IMR-90 (cell line): ENCODE measurements around the gene MLKL. TPM values are rescaled to one million over a fixed set of nuclear protein-coding genes. Genes with fewer than 3 reads are reported as not detected.

Experiments used
- ATAC-seq: fragments of 200-7000 bp; cut with Tn5 transposase; 2 replicates; pipeline ENCODE4 v1.9.1; 2020; ENCODE audit warnings: low read depth, mild to moderate bottlenecking, moderate library complexity
- BruUV-seq: library from RNA; stranded (reverse); fragments of 400-500 nt; replicated peaks from 2 replicates; lab custom pipeline; 2021; lab: Mats Ljungman, UMichigan
- CTCF ChIA-PET: fragments of 300-600 bp; formaldehyde crosslinking; extraction: SDS; loops from one replicate; lab custom pipeline; 2021; ENCODE audit warnings: antibody characterized with exemption; lab: Yijun Ruan, JAX
- POLR2A ChIA-PET: fragments of 300-600 bp; sonication (Branson Sonifier 250); formaldehyde crosslinking; loops from one replicate; lab custom pipeline; 2022; ENCODE audit warnings: antibody characterized with exemption; ENCODE audit not compliant: unreplicated experiment; lab: Charles Lee
- DNase-seq: peaks from one replicate; pipeline ENCODE4 v3.0.0; 2013
- H2AFZ ChIP-seq: replicated peaks from 2 replicates; pipeline ENCODE3; 2013; ENCODE audit warnings: low read length, mild to moderate bottlenecking; ENCODE audit not compliant: poor library complexity
- H2AK5ac ChIP-seq: 2 replicates; pipeline ENCODE4 v1.6.1; 2013; ENCODE audit warnings: low read depth, low read length, inconsistent platforms
- H2AK9ac ChIP-seq: replicated peaks from 2 replicates; pipeline ENCODE3; 2013; ENCODE audit warnings: mild to moderate bottlenecking, low read depth, low read length, moderate library complexity; ENCODE audit not compliant: poor library complexity
- H2BK120ac ChIP-seq: 2 replicates; pipeline ENCODE4 v1.6.1; 2013; ENCODE audit warnings: low read depth, low read length, inconsistent platforms
- H2BK15ac ChIP-seq: 3 replicates; pipeline ENCODE4 v1.6.1; 2013; ENCODE audit warnings: low read depth, low read length, inconsistent platforms
- H2BK20ac ChIP-seq: 2 replicates; pipeline ENCODE4 v1.6.1; 2013; ENCODE audit warnings: low read depth, mild to moderate bottlenecking, inconsistent platforms, low read length, moderate library complexity
- H2BK5ac ChIP-seq: 2 replicates; pipeline ENCODE4 v1.6.1; 2013; ENCODE audit warnings: mild to moderate bottlenecking, low read depth, low read length, inconsistent platforms; ENCODE audit not compliant: poor library complexity, severe bottlenecking
- H3K14ac ChIP-seq: replicated peaks from 2 replicates; pipeline ENCODE4 v1.6.1; 2013; ENCODE audit warnings: low read depth, low read length, inconsistent platforms
- H3K18ac ChIP-seq: 2 replicates; pipeline ENCODE4 v1.6.1; 2013; ENCODE audit warnings: low read depth, low read length, control low read depth
- H3K23ac ChIP-seq: 2 replicates; pipeline ENCODE4 v1.6.1; 2013; ENCODE audit warnings: low read depth, low read length, inconsistent platforms
- H3K27ac ChIP-seq: 2 replicates; pipeline ENCODE4 v1.5.1; 2013; ENCODE audit warnings: mild to moderate bottlenecking, control low read depth, low read length; ENCODE audit not compliant: insufficient read depth
- H3K27me3 ChIP-seq: 2 replicates; pipeline ENCODE4 v1.6.1; 2013; ENCODE audit warnings: low read length; ENCODE audit not compliant: control insufficient read depth, insufficient read depth
- H3K36me3 ChIP-seq: 2 replicates; pipeline ENCODE4 v1.6.1; 2013; ENCODE audit warnings: low read length, mixed read lengths; ENCODE audit not compliant: control insufficient read depth, insufficient read depth
- H3K4ac ChIP-seq: 2 replicates; pipeline ENCODE4 v1.6.1; 2013; ENCODE audit warnings: low read depth, low read length, inconsistent platforms
- H3K4me1 ChIP-seq: 2 replicates; pipeline ENCODE4 v1.6.1; 2013; ENCODE audit warnings: low read length, mixed read lengths; ENCODE audit not compliant: control insufficient read depth, insufficient read depth
- H3K4me2 ChIP-seq: 2 replicates; pipeline ENCODE4 v1.6.1; 2013; ENCODE audit warnings: low read depth, mild to moderate bottlenecking, control low read depth, low read length, moderate library complexity
- H3K4me3 ChIP-seq: 2 replicates; pipeline ENCODE4 v1.5.1; 2013; ENCODE audit warnings: low read depth, mild to moderate bottlenecking, control low read depth, low read length, moderate library complexity; ENCODE audit not compliant: insufficient read depth
- H3K56ac ChIP-seq: 2 replicates; pipeline ENCODE4 v1.6.1; 2013; ENCODE audit warnings: low read length, inconsistent platforms; ENCODE audit not compliant: insufficient read depth; ENCODE audit errors: extremely low read depth
- H3K79me1 ChIP-seq, 2 experiments: 2 replicates each; pipeline ENCODE4 v1.6.1; 2013; ENCODE audit warnings: low read length in 2 of 2, inconsistent platforms in 1 of 2, low read depth in 1 of 2
- H3K9ac ChIP-seq: 2 replicates; pipeline ENCODE4 v1.6.1; 2013; ENCODE audit warnings: low read depth, low read length, control low read depth
- H3K9me1 ChIP-seq: 2 replicates; pipeline ENCODE4 v1.6.1; 2013; ENCODE audit warnings: low read length, inconsistent platforms; ENCODE audit not compliant: insufficient read depth
- H3K9me3 ChIP-seq: 2 replicates; pipeline ENCODE4 v1.6.1; 2013; ENCODE audit warnings: low read length; ENCODE audit not compliant: control insufficient read depth, insufficient read depth
- H4K20me1 ChIP-seq: 2 replicates; pipeline ENCODE4 v1.6.1; 2013; ENCODE audit warnings: low read length, inconsistent platforms; ENCODE audit not compliant: insufficient read depth
- H4K5ac ChIP-seq: 2 replicates; pipeline ENCODE4 v1.6.1; 2013; ENCODE audit warnings: mild to moderate bottlenecking, low read depth, low read length, control low read depth
- H4K8ac ChIP-seq, 2 experiments: 2 replicates each; pipeline ENCODE4 v1.6.1; 2013; ENCODE audit warnings: low read depth in 2 of 2, low read length in 2 of 2, control low read depth in 1 of 2, inconsistent platforms in 1 of 2
- H4K91ac ChIP-seq: 2 replicates; pipeline ENCODE4 v1.6.1; 2013; ENCODE audit warnings: low read depth, low read length, inconsistent platforms; ENCODE audit not compliant: insufficient read depth
- BHLHE40 ChIP-seq: fragments of 150-350 bp; IDR thresholded peaks from 2 replicates; pipeline ENCODE4 v1.6.1; 2016; ENCODE audit warnings: mild to moderate bottlenecking, low read depth, low read length
- CEBPB ChIP-seq: IDR thresholded peaks from 2 replicates; pipeline ENCODE4 v1.6.1; 2012; ENCODE audit warnings: low read depth, low read length, improper control_type of control experiment
- CHD1 ChIP-seq: IDR thresholded peaks from 2 replicates; pipeline ENCODE4 v1.6.1; 2012; ENCODE audit warnings: low read depth, low read length, improper control_type of control experiment
- ELK1 ChIP-seq: fragments of 150-350 bp; IDR thresholded peaks from 2 replicates; pipeline ENCODE4 v1.6.1; 2016; ENCODE audit warnings: low read depth, mild to moderate bottlenecking, low read length, moderate library complexity, borderline replicate concordance
- FOS ChIP-seq: fragments of 150-350 bp; IDR thresholded peaks from 2 replicates; pipeline ENCODE4 v1.6.1; 2016; ENCODE audit warnings: low read depth, low read length
- MAFK ChIP-seq: IDR thresholded peaks from 2 replicates; pipeline ENCODE4 v1.6.1; 2012; ENCODE audit warnings: low read depth, low read length, improper control_type of control experiment
- MAZ ChIP-seq: IDR thresholded peaks from 2 replicates; pipeline ENCODE4 v1.6.1; 2012; ENCODE audit warnings: low read depth, mild to moderate bottlenecking, low read length, improper control_type of control experiment, moderate library complexity, borderline replicate concordance
- MXI1 ChIP-seq: IDR thresholded peaks from 2 replicates; pipeline ENCODE4 v1.6.1; 2012; ENCODE audit warnings: low read depth, mild to moderate bottlenecking, low read length, moderate library complexity, borderline replicate concordance
- NFE2L2 ChIP-seq: fragments of 150-350 bp; IDR thresholded peaks from 2 replicates; pipeline ENCODE4 v1.6.1; 2016; ENCODE audit warnings: low read depth, mild to moderate bottlenecking, low read length
- POLR2A ChIP-seq: IDR thresholded peaks from 2 replicates; pipeline ENCODE4 v1.6.1; 2012; ENCODE audit warnings: mild to moderate bottlenecking, low read depth, low read length
- RAD21 ChIP-seq: IDR thresholded peaks from 2 replicates; pipeline ENCODE4 v1.6.1; 2012; ENCODE audit warnings: low read length, improper control_type of control experiment
- RCOR1 ChIP-seq: IDR thresholded peaks from 2 replicates; pipeline ENCODE4 v1.6.1; 2012; ENCODE audit warnings: mild to moderate bottlenecking, low read length, improper control_type of control experiment; ENCODE audit not compliant: insufficient replicate concordance
- RFX5 ChIP-seq: IDR thresholded peaks from 2 replicates; pipeline ENCODE4 v1.8.0; 2012; ENCODE audit warnings: low read depth, mild to moderate bottlenecking, low read length, moderate library complexity
- SMC3 ChIP-seq: fragments of 150-350 bp; IDR thresholded peaks from 2 replicates; pipeline ENCODE4 v1.6.1; 2016; ENCODE audit warnings: low read depth, mild to moderate bottlenecking, antibody characterized with exemption, low read length, moderate library complexity
- WGBS, 2 experiments: methylation state at CpG; one replicate each; pipeline versions ENCODE4 v1.1.5 to v1.1.7; 2013; ENCODE audit warnings: missing lambda C conversion rate in 2 of 2; ENCODE audit not compliant: insufficient read length in 1 of 2; ENCODE audit errors: extremely low coverage in 2 of 2; 5-methylcytosine and 5-hydroxymethylcytosine counted together
- dilution Hi-C: fragments of 300-500 bp; cut with HindIII; formaldehyde crosslinking; loops from one replicate; pipeline ENCODE4 v1.14.3; 2018; ENCODE audit warnings: low sequenced_read_pairs; ENCODE audit not compliant: unreplicated experiment
- in situ Hi-C: fragments of 300-500 bp; cut with MboI; formaldehyde crosslinking; loops from 3 replicates; pipeline ENCODE4 v1.14.3; 2019; ENCODE audit warnings: low sequenced_read_pairs, inconsistent platforms, mixed read lengths
- intact Hi-C: fragments of 100-400 bp; cut with micrococcal nuclease; formaldehyde crosslinking; loops from 2 replicates; pipeline ENCODE4 v1.10.0; 2022
- polyA plus RNA-seq, 3 experiments: library from polyadenylated mRNA; depleted of rRNA; stranded (reverse); fragments of >200 nt; gene quantifications; 2 replicates each; pipeline ENCODE4 v1.2.3, GENCODE V29; 2012; ENCODE audit warnings: low replicate concordance in 1 of 3
- total RNA-seq: library from RNA; depleted of rRNA; stranded (reverse); fragments of >200 nt; gene quantifications from 2 replicates; pipeline ENCODE4 v1.2.3, GENCODE V29; 2012
- TF ChIP-seq, protein P1 (sequence below): conservative IDR thresholded peaks from 2 replicates; pipeline ENCODE4 v1.5.1; 2012; ENCODE audit warnings: mild to moderate bottlenecking, low read depth, low read length, improper control_type of control experiment
- TF ChIP-seq, protein P2 (sequence below): fragments of 150-350 bp; IDR thresholded peaks from 2 replicates; pipeline ENCODE4 v1.6.1; 2017; ENCODE audit warnings: mild to moderate bottlenecking, antibody characterized with exemption, low read length, low read depth

The MLKL gene
- total and polyA plus RNA-seq, 2 of the 4 experiments (the other 2 are of a cell fraction) = 3.6 to 4.5 TPM

DNA sequence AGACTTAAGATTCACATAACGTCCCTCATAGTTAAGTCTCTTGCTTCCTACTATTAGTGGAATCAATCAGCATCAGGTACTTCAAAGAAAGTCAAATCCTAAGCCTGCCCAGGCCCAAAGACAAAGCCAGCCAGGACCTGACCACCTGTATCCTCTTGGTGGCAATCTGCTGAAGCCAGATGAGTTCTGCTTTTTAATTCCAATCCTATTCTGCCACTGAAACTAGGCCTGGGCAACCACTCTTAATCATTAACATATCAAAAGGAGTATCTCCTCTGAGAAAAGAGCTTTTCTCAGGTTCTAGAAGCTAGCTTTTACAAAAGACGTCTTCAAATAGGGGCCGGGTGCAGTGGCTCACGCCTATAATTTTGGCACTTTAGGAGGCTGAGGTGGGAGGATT, 78.7 kb downstream of the MLKL start:
- peaks cover 5% of the 10 kb centered on the region; the same call in 1 of the 2 replicates for H4K20me1 ChIP-seq
- H2BK120ac ChIP-seq = no peak overlapping the region
- no peak overlapping the region for H3K4ac ChIP-seq
- POLR2A ChIA-PET = no interaction called here
- no CpG with 5 or more reads among the region's 4 CpGs for WGBS, 2 experiments
- intact Hi-C loops = loop anchor here (5.0 kb wide), 2 partner anchors 120 to 310 kb away; no protein-coding TSS in a partner anchor
- no peak overlapping the region for H3K23ac ChIP-seq
- H2AFZ ChIP-seq = no peak overlapping the region
- no peak overlapping the region for H3K18ac ChIP-seq
- H2AK5ac ChIP-seq = no peak overlapping the region
- DNase-seq (no peak), ATAC-seq (no peak)
- BruUV-seq = no TSS peak
- H3K9me3 ChIP-seq = no peaks in the 10 kb centered on the region
- H3K14ac ChIP-seq = no peak overlapping the region
- H3K4me3 ChIP-seq = no peak overlapping the region
- no peak overlapping the region for H4K5ac ChIP-seq
- H3K79me1 ChIP-seq = peaks cover 6 to 21% of the 10 kb centered on the region in 2 experiments; a peak in 3 of 4 replicates
- no peak overlapping the region for H2BK15ac ChIP-seq
- no peak overlapping the region for H2BK5ac ChIP-seq
- no peak overlapping the region for H3K9ac ChIP-seq
- peaks cover 20% of the 10 kb centered on the region for H3K36me3 ChIP-seq
- in situ Hi-C loops = loop anchor here (10.0 kb wide), 2 partner anchors 137 to 297 kb away; no protein-coding TSS in a partner anchor
- H3K4me2 ChIP-seq = no peak overlapping the region
- H3K9me1 ChIP-seq = no peaks in the 10 kb centered on the region
- TF ChIP-seq, protein P1, sequence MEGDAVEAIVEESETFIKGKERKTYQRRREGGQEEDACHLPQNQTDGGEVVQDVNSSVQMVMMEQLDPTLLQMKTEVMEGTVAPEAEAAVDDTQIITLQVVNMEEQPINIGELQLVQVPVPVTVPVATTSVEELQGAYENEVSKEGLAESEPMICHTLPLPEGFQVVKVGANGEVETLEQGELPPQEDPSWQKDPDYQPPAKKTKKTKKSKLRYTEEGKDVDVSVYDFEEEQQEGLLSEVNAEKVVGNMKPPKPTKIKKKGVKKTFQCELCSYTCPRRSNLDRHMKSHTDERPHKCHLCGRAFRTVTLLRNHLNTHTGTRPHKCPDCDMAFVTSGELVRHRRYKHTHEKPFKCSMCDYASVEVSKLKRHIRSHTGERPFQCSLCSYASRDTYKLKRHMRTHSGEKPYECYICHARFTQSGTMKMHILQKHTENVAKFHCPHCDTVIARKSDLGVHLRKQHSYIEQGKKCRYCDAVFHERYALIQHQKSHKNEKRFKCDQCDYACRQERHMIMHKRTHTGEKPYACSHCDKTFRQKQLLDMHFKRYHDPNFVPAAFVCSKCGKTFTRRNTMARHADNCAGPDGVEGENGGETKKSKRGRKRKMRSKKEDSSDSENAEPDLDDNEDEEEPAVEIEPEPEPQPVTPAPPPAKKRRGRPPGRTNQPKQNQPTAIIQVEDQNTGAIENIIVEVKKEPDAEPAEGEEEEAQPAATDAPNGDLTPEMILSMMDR = no peak
- TF ChIP-seq NFE2L2 (no peak), RCOR1 (no peak), FOS (no peak), MXI1 (no peak), POLR2A (no peak), SMC3 (no peak), CHD1 (no peak), BHLHE40 (no peak), CEBPB (no peak), RAD21 (no peak), MAZ (no peak), MAFK (no peak), ELK1 (no peak), RFX5 (no peak)
- TF ChIP-seq, protein P2, sequence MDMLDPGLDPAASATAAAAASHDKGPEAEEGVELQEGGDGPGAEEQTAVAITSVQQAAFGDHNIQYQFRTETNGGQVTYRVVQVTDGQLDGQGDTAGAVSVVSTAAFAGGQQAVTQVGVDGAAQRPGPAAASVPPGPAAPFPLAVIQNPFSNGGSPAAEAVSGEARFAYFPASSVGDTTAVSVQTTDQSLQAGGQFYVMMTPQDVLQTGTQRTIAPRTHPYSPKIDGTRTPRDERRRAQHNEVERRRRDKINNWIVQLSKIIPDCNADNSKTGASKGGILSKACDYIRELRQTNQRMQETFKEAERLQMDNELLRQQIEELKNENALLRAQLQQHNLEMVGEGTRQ = no peak
- dilution Hi-C loops = no loop called here
- no peak overlapping the region for H2AK9ac ChIP-seq
- no peak overlapping the region for H3K56ac ChIP-seq
- no peaks in the 10 kb centered on the region for H3K27me3 ChIP-seq
- no peak overlapping the region for H4K8ac ChIP-seq
- CTCF ChIA-PET = no interaction called here
- no peak overlapping the region for H4K91ac ChIP-seq
- no peak overlapping the region for H2BK20ac ChIP-seq
- H3K4me1 ChIP-seq = peaks cover 3% of the 10 kb centered on the region; the same call in 1 of the 2 replicates
- no peak overlapping the region for H3K27ac ChIP-seq
